ENCODE results near the gene CAMK1D. TPM values are rescaled to one million over a fixed set of nuclear protein-coding genes. Genes with fewer than 3 reads are reported as not detected.

CAMK1D gene
- total and polyA plus RNA-seq, 2 experiments from 2014 or later: 2.0 to 3.8 TPM

DNA sequence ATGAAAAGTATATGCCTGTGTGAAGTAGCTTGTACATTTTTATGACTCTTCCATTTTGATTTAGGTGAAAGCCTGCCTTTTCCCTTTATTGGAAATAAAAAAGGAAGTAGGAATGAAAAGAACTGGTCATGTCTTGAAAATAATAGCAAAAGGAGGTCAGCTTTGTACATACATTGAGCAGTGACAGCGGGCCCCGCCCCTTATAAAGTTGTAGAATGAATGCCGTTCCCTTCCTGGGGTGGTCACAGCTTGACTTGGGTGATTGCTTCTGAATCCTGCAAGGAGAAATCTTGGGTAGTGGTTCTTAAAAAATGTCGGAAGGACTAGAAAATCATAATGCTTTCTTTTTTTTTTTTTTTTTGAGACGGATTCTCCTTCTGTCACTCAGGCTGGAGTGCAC lies 31.7 kb downstream of the CAMK1D start:
- Histone ChIP-seq H3K4me1 (ENCODE audit: low read depth) (no peaks in the 10 kb centered on the region), H3K27ac (no peak overlapping the region), H3K9me3 (ENCODE audit: low read depth) (no peaks in the 10 kb centered on the region), H3K36me3 (no peaks in the 10 kb centered on the region), H3K4me3 (no peak overlapping the region), H3K27me3 (peaks cover 5% of the 10 kb centered on the region)
- TF ChIP-seq, protein P1, sequence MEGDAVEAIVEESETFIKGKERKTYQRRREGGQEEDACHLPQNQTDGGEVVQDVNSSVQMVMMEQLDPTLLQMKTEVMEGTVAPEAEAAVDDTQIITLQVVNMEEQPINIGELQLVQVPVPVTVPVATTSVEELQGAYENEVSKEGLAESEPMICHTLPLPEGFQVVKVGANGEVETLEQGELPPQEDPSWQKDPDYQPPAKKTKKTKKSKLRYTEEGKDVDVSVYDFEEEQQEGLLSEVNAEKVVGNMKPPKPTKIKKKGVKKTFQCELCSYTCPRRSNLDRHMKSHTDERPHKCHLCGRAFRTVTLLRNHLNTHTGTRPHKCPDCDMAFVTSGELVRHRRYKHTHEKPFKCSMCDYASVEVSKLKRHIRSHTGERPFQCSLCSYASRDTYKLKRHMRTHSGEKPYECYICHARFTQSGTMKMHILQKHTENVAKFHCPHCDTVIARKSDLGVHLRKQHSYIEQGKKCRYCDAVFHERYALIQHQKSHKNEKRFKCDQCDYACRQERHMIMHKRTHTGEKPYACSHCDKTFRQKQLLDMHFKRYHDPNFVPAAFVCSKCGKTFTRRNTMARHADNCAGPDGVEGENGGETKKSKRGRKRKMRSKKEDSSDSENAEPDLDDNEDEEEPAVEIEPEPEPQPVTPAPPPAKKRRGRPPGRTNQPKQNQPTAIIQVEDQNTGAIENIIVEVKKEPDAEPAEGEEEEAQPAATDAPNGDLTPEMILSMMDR (IDR thresholded peaks at IDR 0.05; ENCODE audit: low read depth, low read length): no peak
- no peak for DNase-seq (ENCODE audit: low read depth in 1 of 2, low spot score in 1 of 2)

DNA sequence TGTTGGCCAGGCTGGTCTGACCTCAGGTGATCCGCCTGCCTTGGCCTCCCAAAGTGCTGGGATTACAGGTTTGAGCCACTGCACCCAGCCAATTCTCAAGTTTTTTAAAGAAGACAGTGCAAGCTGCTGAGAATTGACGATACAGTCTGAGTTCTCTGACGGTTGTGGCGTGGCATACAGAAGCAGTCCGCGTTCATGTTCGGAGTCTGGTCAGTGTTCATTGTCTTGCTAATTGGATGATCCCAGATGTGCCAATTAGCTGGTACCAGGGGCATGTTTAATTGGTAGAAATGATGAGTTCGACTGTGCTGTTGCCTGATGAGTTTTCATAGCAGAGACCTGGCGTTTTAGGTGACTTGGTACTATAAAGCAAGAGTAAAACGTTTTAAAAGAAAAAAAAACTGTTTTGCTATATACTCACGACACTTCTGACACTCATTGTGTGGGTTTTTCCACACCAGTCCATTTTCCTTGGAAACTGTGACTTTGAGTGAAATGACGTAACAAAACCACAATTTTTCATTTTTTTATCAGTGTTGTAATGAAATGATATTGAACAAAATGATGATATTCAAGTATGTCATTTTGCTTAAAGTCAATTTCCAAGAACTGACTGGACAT lies 32.3 kb downstream of the CAMK1D start:
- Histone ChIP-seq H3K27me3 (peaks cover 5% of the 10 kb centered on the region), H3K9me3 (ENCODE audit: low read depth) (no peaks in the 10 kb centered on the region), H3K4me1 (ENCODE audit: low read depth) (no peaks in the 10 kb centered on the region), H3K4me3 (no peak overlapping the region), H3K27ac (no peak overlapping the region), H3K36me3 (no peaks in the 10 kb centered on the region)
- TF ChIP-seq, protein P1 (IDR thresholded peaks at IDR 0.05; ENCODE audit: low read depth, low read length): no peak
- no peak for DNase-seq (ENCODE audit: low read depth in 1 of 2, low spot score in 1 of 2)

GRCh38 chr10:12382157-12382548 lies 32.8 kb downstream of the CAMK1D start:
- no peak overlapping the region for H3K4me3 ChIP-seq

GRCh38 chr10:12382956-12383531 lies 33.7 kb downstream of the CAMK1D start:
- no peak for DNase-seq (ENCODE audit: low read depth in 1 of 2, low spot score in 1 of 2)
- H3K27ac ChIP-seq: no peak overlapping the region

More at GRCh38 chr10:12382157-12382548, 32.8 kb downstream of the CAMK1D start:
- TF ChIP-seq, protein P1 (IDR thresholded peaks at IDR 0.05; ENCODE audit: low read depth, low read length): no peak
- Histone ChIP-seq H3K27me3 (peaks cover 5% of the 10 kb centered on the region), H3K9me3 (ENCODE audit: low read depth) (no peaks in the 10 kb centered on the region), H3K4me1 (ENCODE audit: low read depth) (no peaks in the 10 kb centered on the region), H3K36me3 (no peaks in the 10 kb centered on the region), H3K27ac (no peak overlapping the region)
- DNase-seq (ENCODE audit: low read depth in 1 of 2, low spot score in 1 of 2): no peak

DNA sequence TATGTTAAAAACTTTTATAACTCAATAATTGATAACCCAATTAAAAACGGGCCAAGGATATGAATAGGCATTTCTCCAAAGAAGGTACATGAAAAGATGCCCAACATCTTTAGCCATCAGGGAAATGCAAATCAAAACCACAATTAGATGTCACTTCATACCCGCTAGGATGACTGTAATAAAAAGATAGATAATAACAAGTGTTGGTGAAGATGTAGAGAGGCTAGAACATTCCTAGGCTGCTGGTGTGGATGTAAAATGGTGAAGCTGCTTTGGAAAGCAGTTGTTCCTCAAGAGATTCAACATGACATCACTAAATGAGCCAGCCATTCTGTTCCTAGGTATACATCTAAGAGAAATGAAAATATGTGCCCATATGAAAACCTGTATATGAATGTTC lies 35.6 kb downstream of the CAMK1D start:
- Histone ChIP-seq H3K4me1 (ENCODE audit: low read depth) (no peaks in the 10 kb centered on the region), H3K4me3 (no peak overlapping the region), H3K9me3 (ENCODE audit: low read depth) (no peaks in the 10 kb centered on the region), H3K27ac (no peak overlapping the region), H3K36me3 (no peaks in the 10 kb centered on the region), H3K27me3 (peaks cover 5% of the 10 kb centered on the region)
- TF ChIP-seq, protein P1 (IDR thresholded peaks at IDR 0.05; ENCODE audit: low read depth, low read length): no peak
- no peak for DNase-seq (ENCODE audit: low read depth in 1 of 2, low spot score in 1 of 2)

More at GRCh38 chr10:12382956-12383531, 33.7 kb downstream of the CAMK1D start:
- Histone ChIP-seq H3K36me3 (no peaks in the 10 kb centered on the region), H3K4me1 (ENCODE audit: low read depth) (no peaks in the 10 kb centered on the region), H3K9me3 (ENCODE audit: low read depth) (no peaks in the 10 kb centered on the region), H3K4me3 (no peak overlapping the region), H3K27me3 (peaks cover 5% of the 10 kb centered on the region)
- TF ChIP-seq, protein P1 (IDR thresholded peaks at IDR 0.05; ENCODE audit: low read depth, low read length): no peak

Data from cardiac muscle cell (in vitro differentiated cells and primary cell).